IPS-20b (cell line): ENCODE measurements around the gene CPSF3.

Experiments
- H3K27ac ChIP-seq: one replicate; pipeline ENCODE4 v1.5.1; 2013; ENCODE audit warnings: low read length
- H3K27me3 ChIP-seq: 2 replicates; pipeline ENCODE4 v1.6.1; 2013; ENCODE audit warnings: mild to moderate bottlenecking, low read length, inconsistent platforms; ENCODE audit not compliant: insufficient read depth
- H3K36me3 ChIP-seq: 2 replicates; pipeline ENCODE4 v1.6.1; 2013; ENCODE audit warnings: low read depth, mild to moderate bottlenecking, inconsistent platforms, low read length, moderate library complexity; ENCODE audit not compliant: insufficient read depth
- H3K4me1 ChIP-seq: 2 replicates; pipeline ENCODE4 v1.6.1; 2013; ENCODE audit warnings: mild to moderate bottlenecking, control low read depth, inconsistent platforms, low read length, moderate library complexity; ENCODE audit not compliant: insufficient read depth
- H3K4me3 ChIP-seq: 2 replicates; pipeline ENCODE4 v1.5.1; 2013; ENCODE audit warnings: mild to moderate bottlenecking, low read length, inconsistent platforms
- H3K9ac ChIP-seq: 2 replicates; pipeline ENCODE4 v1.6.1; 2013; ENCODE audit warnings: low read depth, mild to moderate bottlenecking, inconsistent platforms, low read length, moderate library complexity
- H3K9me3 ChIP-seq: 2 replicates; pipeline ENCODE4 v1.6.1; 2013; ENCODE audit warnings: mild to moderate bottlenecking, low read depth, low read length, inconsistent platforms; ENCODE audit not compliant: insufficient read depth

Gene CPSF3

GRCh38 chr2:9400268-9401058 lies 23.0 kb upstream of the CPSF3 start:
- Histone ChIP-seq H3K4me1 (no peaks in the 10 kb centered on the region), H3K27me3 (no peaks in the 10 kb centered on the region), H3K36me3 (peaks cover 15% of the 10 kb centered on the region), H3K9me3 (no peaks in the 10 kb centered on the region), H3K27ac (no peak overlapping the region), H3K4me3 (no peak overlapping the region), H3K9ac (no peak overlapping the region)

- H3K9me3 ChIP-seq = no peaks in the 10 kb centered on the region
- H3K4me3 ChIP-seq = no peak overlapping the region
- no peaks in the 10 kb centered on the region for H3K4me1 ChIP-seq
- no peak overlapping the region for H3K27ac ChIP-seq
- peaks cover 18% of the 10 kb centered on the region for H3K36me3 ChIP-seq
- H3K27me3 ChIP-seq = no peaks in the 10 kb centered on the region
- H3K9ac ChIP-seq = no peak overlapping the region
Measured at GRCh38 chr2:9401059-9401547, 22.4 kb upstream of the CPSF3 start.

- Histone ChIP-seq H3K4me1 (no peaks in the 10 kb centered on the region), H3K27me3 (no peaks in the 10 kb centered on the region), H3K9ac (no peak overlapping the region), H3K27ac (no peak overlapping the region), H3K36me3 (peaks cover 23% of the 10 kb centered on the region), H3K4me3 (no peak overlapping the region), H3K9me3 (no peaks in the 10 kb centered on the region)
Measured at GRCh38 chr2:9401646-9402371, 21.6 kb upstream of the CPSF3 start.

- no peaks in the 10 kb centered on the region for H3K9me3 ChIP-seq
- H3K27ac ChIP-seq = no peak overlapping the region
- no peak overlapping the region for H3K9ac ChIP-seq
- peaks cover 30% of the 10 kb centered on the region for H3K36me3 ChIP-seq
- H3K27me3 ChIP-seq = no peaks in the 10 kb centered on the region
- no peaks in the 10 kb centered on the region for H3K4me1 ChIP-seq
- H3K4me3 ChIP-seq = no peak overlapping the region
Measured at GRCh38 chr2:9403924-9404323, 19.5 kb upstream of the CPSF3 start.

- H3K4me3 ChIP-seq = no peak overlapping the region
- H3K36me3 ChIP-seq = peaks cover 30% of the 10 kb centered on the region
- H3K27me3 ChIP-seq = no peaks in the 10 kb centered on the region
- no peak overlapping the region for H3K9ac ChIP-seq
- H3K27ac ChIP-seq = no peak overlapping the region
- H3K4me1 ChIP-seq = no peaks in the 10 kb centered on the region
- H3K9me3 ChIP-seq = no peaks in the 10 kb centered on the region
Measured at GRCh38 chr2:9404451-9404850, 19.0 kb upstream of the CPSF3 start.

- peaks cover 30% of the 10 kb centered on the region for H3K36me3 ChIP-seq
Measured at GRCh38 chr2:9405636-9406035, 17.8 kb upstream of the CPSF3 start.

GRCh38 chr2:9406529-9407362 lies 16.7 kb upstream of the CPSF3 start:
- peaks cover 35% of the 10 kb centered on the region for H3K36me3 ChIP-seq

More at GRCh38 chr2:9405636-9406035, 17.8 kb upstream of the CPSF3 start:
- Histone ChIP-seq H3K9me3 (no peaks in the 10 kb centered on the region), H3K27me3 (no peaks in the 10 kb centered on the region), H3K4me1 (no peaks in the 10 kb centered on the region), H3K27ac (no peak overlapping the region), H3K9ac (no peak overlapping the region), H3K4me3 (no peak overlapping the region)

GRCh38 chr2:9407363-9407811 lies 16.1 kb upstream of the CPSF3 start:
- Histone ChIP-seq H3K4me3 (no peak overlapping the region), H3K27me3 (no peaks in the 10 kb centered on the region), H3K9ac (no peak overlapping the region), H3K36me3 (peaks cover 35% of the 10 kb centered on the region), H3K4me1 (no peaks in the 10 kb centered on the region), H3K9me3 (no peaks in the 10 kb centered on the region), H3K27ac (no peak overlapping the region)

More at GRCh38 chr2:9406529-9407362, 16.7 kb upstream of the CPSF3 start:
- no peak overlapping the region for H3K27ac ChIP-seq
- H3K9ac ChIP-seq = no peak overlapping the region
- no peaks in the 10 kb centered on the region for H3K27me3 ChIP-seq
- H3K4me1 ChIP-seq = no peaks in the 10 kb centered on the region
- no peaks in the 10 kb centered on the region for H3K9me3 ChIP-seq
- no peak overlapping the region for H3K4me3 ChIP-seq

- Histone ChIP-seq H3K4me3 (no peak overlapping the region), H3K36me3 (peaks cover 24% of the 10 kb centered on the region), H3K9me3 (no peaks in the 10 kb centered on the region), H3K27me3 (no peaks in the 10 kb centered on the region), H3K27ac (no peak overlapping the region), H3K4me1 (no peaks in the 10 kb centered on the region), H3K9ac (no peak overlapping the region)
Measured at GRCh38 chr2:9408641-9409151, 14.8 kb upstream of the CPSF3 start.

GRCh38 chr2:9410108-9410507 lies 13.3 kb upstream of the CPSF3 start:
- H3K9me3 ChIP-seq = no peaks in the 10 kb centered on the region
- no peaks in the 10 kb centered on the region for H3K27me3 ChIP-seq
- no peak overlapping the region for H3K4me3 ChIP-seq
- H3K27ac ChIP-seq = no peak overlapping the region
- peaks cover 20% of the 10 kb centered on the region; the same call in 1 of the 2 replicates for H3K36me3 ChIP-seq
- no peaks in the 10 kb centered on the region for H3K4me1 ChIP-seq
- no peak overlapping the region for H3K9ac ChIP-seq

GRCh38 chr2:9412781-9413180 lies 10.7 kb upstream of the CPSF3 start:
- no peak overlapping the region for H3K27ac ChIP-seq
- no peaks in the 10 kb centered on the region for H3K4me1 ChIP-seq
- H3K36me3 ChIP-seq = 0 out of 2 replicates have a peak, but pooled peaks cover 6% of the 10 kb centered on the region

More at GRCh38 chr2:9412781-9413180, 10.7 kb upstream of the CPSF3 start:
- Histone ChIP-seq H3K27me3 (no peaks in the 10 kb centered on the region), H3K9ac (no peak overlapping the region), H3K9me3 (no peaks in the 10 kb centered on the region), H3K4me3 (no peak overlapping the region)
